ENCODE measurements around the gene HIVEP3. TPM values are rescaled to one million over a fixed set of nuclear protein-coding genes. Genes with fewer than 3 reads are reported as not detected.

Gene HIVEP3
- total and polyA plus RNA-seq, 2 donors: 2.8 to 3.1 TPM

DNA sequence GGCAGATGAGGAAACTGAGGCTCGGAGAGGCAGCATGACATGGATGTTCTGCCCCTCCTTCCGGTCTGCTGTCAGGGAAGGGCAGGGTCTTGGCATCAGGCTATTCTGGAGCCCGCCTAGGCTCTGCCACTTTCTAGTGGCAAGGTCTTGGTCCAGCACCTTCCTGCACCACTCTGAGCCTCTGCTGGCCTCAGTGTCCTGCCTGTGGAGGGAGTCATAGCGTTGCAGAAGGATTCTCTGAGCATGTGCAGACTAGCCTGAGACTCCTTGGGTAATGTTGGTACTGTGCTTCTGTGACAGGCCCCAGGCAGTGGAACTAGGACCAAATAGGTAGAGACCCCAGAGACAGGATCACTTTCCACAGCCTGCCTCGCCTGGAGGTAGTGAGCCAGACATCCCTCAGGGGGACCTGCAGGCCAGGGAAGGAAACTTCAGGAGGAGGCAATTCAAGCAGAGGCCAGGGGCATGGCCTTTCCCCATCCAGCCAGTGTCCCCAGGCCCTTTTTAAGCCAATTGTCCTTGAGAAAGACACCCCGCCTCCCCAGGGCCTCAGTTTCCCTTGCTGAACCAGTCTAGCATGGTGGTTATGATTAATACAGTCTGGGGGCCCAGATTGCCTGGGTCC is 444.9 kb downstream of the HIVEP3 start:
- no peak for DNase-seq (ENCODE audit: extremely low spot score)
- Histone ChIP-seq H3K27ac (ENCODE audit: low read depth) (no peak overlapping the region), H3K4me3 (ENCODE audit: low read depth, low read length) (no peak overlapping the region), H3K4me1 (ENCODE audit: insufficient read depth) (no peaks in the 10 kb centered on the region), H3K36me3 (ENCODE audit: insufficient read depth) (no peaks in the 10 kb centered on the region)
- WGBS: 92% methylated on average over 6 of the region's 6 CpGs

DNA sequence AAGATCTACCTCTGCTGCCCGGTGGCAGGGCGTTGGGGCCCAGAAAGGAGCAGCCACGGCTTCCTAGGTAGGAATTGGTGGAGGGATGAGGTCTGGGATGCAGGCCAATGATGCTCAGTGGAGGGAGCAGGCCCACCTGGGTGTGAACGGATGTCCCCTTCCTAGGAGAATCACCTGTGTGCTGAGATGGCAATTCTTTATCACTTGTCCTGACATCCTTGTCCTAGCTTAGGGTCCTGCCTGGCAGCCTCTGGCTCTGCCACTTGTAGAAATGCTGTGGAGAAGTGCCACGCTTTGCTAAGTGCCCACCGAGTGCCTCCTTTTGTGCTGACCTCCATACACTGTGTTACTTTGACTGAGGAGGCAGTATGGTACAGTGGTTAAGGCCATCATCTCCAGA is 447.1 kb downstream of the HIVEP3 start:
- WGBS: 91% methylated on average over 6 of the region's 6 CpGs
- Histone ChIP-seq H3K27ac (ENCODE audit: low read depth) (no peak overlapping the region), H3K4me1 (ENCODE audit: insufficient read depth) (no peaks in the 10 kb centered on the region), H3K36me3 (ENCODE audit: insufficient read depth) (no peaks in the 10 kb centered on the region), H3K4me3 (ENCODE audit: low read depth, low read length) (no peak overlapping the region)
- DNase-seq (ENCODE audit: extremely low spot score): no peak

DNA sequence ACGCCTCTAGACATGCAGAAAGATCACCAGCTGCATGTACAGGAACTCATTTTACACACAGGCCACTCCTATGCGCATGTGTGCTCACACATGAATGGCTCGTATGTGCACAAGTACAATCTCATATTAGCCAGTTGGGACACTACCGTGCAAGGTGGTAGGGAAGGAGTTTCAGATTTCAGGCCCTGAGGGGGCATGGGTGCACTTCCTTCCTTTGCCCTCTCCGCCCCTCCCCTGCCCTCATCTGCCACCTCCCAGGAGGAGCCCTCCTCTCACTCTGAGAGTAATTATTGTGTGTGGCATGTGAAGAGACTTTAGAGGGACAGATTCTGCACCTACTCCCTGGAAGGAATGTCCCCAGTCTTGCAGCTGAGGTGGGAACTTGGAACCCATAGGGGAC is 449.0 kb downstream of the HIVEP3 start:
- WGBS: 81% methylated on average over 5 of the region's 5 CpGs
- Histone ChIP-seq H3K4me1 (ENCODE audit: insufficient read depth) (no peaks in the 10 kb centered on the region), H3K4me3 (ENCODE audit: low read depth, low read length) (no peak overlapping the region), H3K27ac (ENCODE audit: low read depth) (no peak overlapping the region), H3K36me3 (ENCODE audit: insufficient read depth) (no peaks in the 10 kb centered on the region)
- no peak for DNase-seq (ENCODE audit: extremely low spot score)

DNA sequence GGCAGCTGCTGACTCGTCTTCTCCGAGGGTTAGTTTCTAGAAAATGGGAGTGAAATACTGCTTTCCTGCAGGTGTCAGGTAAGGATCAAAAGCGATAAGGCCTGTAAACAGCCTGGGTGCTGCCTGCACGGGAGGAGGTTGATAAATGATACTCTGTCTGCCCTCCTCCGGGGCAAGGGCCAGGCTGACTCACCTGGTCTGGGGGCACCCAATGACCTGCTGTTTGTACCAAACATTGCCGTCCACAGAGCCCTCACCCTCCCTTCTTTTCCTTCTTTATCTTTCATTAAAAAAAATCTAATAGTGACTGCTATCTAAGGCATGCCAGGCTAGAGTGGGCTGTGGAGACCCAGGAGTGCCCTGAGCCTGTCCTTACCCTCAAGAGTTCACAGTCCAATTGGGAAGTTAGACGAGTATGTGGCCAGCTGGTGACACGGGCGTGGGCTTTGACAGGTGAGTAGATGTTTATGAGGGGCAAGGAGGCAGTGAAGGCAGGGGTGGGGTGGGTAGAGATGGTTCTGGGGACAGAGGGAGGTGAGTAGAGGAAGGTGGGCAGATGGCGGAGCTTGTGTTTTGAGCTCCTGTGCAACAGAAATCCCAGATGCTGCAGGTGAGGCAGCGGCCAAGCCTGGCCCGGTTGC is 450.5 kb downstream of the HIVEP3 start:
- H3K4me3 ChIP-seq (ENCODE audit: low read depth, low read length): no peak overlapping the region
- no peaks in the 10 kb centered on the region for H3K4me1 ChIP-seq (ENCODE audit: insufficient read depth)
- no peaks in the 10 kb centered on the region for H3K36me3 ChIP-seq (ENCODE audit: insufficient read depth)
- 89% methylated on average over 12 of the region's 12 CpGs for WGBS
- no peak overlapping the region for H3K27ac ChIP-seq (ENCODE audit: low read depth)
- no peak for DNase-seq (ENCODE audit: extremely low spot score)

DNA sequence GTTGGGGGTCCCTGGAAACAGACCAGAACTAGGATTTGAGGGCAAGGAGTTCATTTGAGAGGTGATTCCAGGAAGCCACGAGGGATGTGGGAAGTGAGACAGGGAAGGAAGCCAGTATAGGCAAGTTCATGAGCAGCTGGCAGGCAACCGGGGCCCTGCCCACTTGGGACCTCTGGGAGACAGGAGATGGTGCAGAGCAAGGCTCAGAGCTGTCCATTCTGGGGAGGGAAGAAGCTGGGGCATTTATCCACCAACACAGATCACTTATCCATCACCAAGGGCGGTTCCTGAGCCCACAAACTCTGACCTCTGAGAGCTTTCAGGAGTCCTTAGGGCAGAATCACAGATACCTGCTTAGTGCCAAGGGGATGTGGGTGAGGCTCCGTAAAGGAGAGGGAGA is 451.0 kb downstream of the HIVEP3 start:
- no peak for DNase-seq (ENCODE audit: extremely low spot score)
- no peak overlapping the region for H3K27ac ChIP-seq (ENCODE audit: low read depth)
- no peak overlapping the region for H3K4me3 ChIP-seq (ENCODE audit: low read depth, low read length)
- H3K36me3 ChIP-seq (ENCODE audit: insufficient read depth): no peaks in the 10 kb centered on the region
- no peaks in the 10 kb centered on the region for H3K4me1 ChIP-seq (ENCODE audit: insufficient read depth)
- WGBS: 73% methylated on average over 4 of the region's 4 CpGs

DNA sequence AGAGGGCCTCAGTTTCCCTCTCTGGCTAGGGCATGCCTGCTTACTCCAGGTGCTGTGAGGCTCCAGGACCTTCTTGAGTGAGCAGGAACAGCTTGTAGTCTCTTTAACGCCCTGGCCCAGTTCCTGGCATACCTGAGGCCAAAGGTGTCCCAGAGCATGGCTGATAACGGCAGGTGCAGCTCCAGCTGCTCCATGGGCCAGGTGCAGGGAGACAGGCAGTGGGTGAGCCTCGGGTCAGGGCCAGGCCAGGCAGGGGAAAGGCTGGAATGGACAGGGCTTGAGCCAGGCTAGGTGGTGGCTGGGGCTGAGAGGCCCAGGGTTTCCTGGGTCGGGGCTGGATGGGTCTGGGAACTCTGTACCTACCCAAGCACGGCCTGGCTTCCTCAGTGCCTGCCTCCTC is 452.6 kb downstream of the HIVEP3 start:
- Histone ChIP-seq H3K36me3 (ENCODE audit: insufficient read depth) (no peaks in the 10 kb centered on the region), H3K4me3 (ENCODE audit: low read depth, low read length) (no peak overlapping the region), H3K27ac (ENCODE audit: low read depth) (no peak overlapping the region), H3K4me1 (ENCODE audit: insufficient read depth) (peaks cover 2% of the 10 kb centered on the region)
- 84% methylated on average over 5 of the region's 5 CpGs for WGBS
- DNase-seq (ENCODE audit: extremely low spot score): no peak

DNA sequence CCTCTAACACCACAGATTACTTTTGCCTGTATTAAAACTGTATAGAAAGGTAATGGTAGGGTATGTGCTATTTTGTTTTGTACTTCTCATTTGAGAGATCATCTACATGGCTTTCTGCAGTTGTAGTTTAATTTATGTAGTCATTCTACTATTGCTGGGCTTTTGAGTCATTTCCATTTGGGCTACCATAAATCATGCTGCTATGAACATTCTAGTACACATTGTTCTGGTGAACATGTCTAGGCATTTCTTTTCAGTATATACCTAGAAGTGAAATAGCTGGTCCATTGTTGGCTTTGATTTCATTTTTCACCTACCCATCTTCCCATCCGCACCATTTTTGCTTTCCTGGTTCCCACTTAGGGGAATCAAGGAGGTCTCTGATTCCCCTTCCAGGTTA is 453.0 kb downstream of the HIVEP3 start:
- no peak for DNase-seq (ENCODE audit: extremely low spot score)
- Histone ChIP-seq H3K4me3 (ENCODE audit: low read depth, low read length) (no peak overlapping the region), H3K27ac (ENCODE audit: low read depth) (no peak overlapping the region), H3K4me1 (ENCODE audit: insufficient read depth) (peaks cover 2% of the 10 kb centered on the region), H3K36me3 (ENCODE audit: insufficient read depth) (no peaks in the 10 kb centered on the region)
- WGBS: 95% methylated on average over 1 of the region's 1 CpG

DNA sequence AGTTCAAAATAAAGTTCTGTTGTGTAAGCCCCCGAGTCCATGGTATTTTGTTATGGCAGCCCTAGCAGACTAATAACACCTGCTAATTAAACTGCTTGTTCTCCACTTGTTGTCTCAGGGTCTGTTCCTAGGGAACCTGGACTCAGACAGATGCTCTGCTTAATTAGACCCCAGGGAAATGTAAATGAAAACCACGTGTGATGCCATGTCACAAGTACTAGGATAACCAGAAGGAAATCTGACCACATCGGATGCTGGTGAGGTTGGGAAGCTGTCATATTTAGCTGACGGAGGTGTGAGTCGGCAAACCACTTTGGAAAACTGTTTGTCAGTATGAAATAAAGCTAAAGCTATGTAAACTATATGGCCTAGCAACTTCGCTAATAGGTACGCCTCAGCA is 453.8 kb downstream of the HIVEP3 start:
- peaks cover 2% of the 10 kb centered on the region for H3K4me1 ChIP-seq (ENCODE audit: insufficient read depth)
- WGBS: 92% methylated on average over 7 of the region's 7 CpGs
- H3K4me3 ChIP-seq (ENCODE audit: low read depth, low read length): no peak overlapping the region
- no peaks in the 10 kb centered on the region for H3K36me3 ChIP-seq (ENCODE audit: insufficient read depth)
- H3K27ac ChIP-seq (ENCODE audit: low read depth): no peak overlapping the region
- no peak for DNase-seq (ENCODE audit: extremely low spot score)

DNA sequence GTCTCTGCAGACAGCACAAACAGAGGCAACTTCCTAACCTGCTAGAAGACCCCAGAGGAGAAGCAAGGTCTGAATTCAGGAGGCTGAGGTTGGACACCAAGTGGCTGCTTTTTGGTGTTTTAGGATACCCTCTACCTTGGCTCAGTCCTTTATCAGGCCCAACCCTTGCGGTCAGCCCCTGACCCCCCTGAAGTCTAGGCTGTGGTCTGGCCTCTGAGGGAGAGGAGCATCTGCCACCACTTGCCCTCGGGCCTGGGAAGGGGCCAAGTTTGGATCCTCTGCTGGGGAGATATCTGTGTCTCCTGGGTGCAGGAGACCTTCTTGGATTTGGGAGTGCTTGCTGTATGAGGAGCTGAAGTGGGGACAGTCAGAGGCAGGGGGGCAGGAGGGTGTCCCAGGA is 455.2 kb downstream of the HIVEP3 start:
- Histone ChIP-seq H3K36me3 (ENCODE audit: insufficient read depth) (no peaks in the 10 kb centered on the region), H3K4me1 (ENCODE audit: insufficient read depth) (peaks cover 2% of the 10 kb centered on the region), H3K4me3 (ENCODE audit: low read depth, low read length) (no peak overlapping the region), H3K27ac (ENCODE audit: low read depth) (no peak overlapping the region)
- WGBS: 88% methylated on average over 2 of the region's 2 CpGs
- no peak for DNase-seq (ENCODE audit: extremely low spot score)

DNA sequence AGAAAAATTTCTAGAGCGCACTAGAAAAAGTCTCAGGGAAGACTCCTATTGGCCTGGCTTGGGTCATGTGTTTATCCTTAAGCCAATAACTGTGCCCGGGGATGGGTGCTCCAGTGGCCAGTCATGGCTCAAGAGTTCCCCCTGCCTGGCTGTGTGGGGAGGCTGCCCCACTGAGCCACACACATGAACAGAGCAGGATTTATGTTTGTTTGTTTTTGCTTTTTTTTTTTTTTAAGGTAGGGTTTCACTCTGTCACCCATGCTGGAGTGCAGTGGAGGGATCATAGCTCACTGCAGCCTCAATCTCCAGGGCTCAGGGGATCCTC is 456.1 kb downstream of the HIVEP3 start:
- H3K4me1 ChIP-seq (ENCODE audit: insufficient read depth): peaks cover 2% of the 10 kb centered on the region
- H3K27ac ChIP-seq (ENCODE audit: low read depth): no peak overlapping the region
- DNase-seq (ENCODE audit: extremely low spot score): no peak
- no peaks in the 10 kb centered on the region for H3K36me3 ChIP-seq (ENCODE audit: insufficient read depth)
- no peak overlapping the region for H3K4me3 ChIP-seq (ENCODE audit: low read depth, low read length)
- 95% methylated on average over 2 of the region's 2 CpGs for WGBS

DNA sequence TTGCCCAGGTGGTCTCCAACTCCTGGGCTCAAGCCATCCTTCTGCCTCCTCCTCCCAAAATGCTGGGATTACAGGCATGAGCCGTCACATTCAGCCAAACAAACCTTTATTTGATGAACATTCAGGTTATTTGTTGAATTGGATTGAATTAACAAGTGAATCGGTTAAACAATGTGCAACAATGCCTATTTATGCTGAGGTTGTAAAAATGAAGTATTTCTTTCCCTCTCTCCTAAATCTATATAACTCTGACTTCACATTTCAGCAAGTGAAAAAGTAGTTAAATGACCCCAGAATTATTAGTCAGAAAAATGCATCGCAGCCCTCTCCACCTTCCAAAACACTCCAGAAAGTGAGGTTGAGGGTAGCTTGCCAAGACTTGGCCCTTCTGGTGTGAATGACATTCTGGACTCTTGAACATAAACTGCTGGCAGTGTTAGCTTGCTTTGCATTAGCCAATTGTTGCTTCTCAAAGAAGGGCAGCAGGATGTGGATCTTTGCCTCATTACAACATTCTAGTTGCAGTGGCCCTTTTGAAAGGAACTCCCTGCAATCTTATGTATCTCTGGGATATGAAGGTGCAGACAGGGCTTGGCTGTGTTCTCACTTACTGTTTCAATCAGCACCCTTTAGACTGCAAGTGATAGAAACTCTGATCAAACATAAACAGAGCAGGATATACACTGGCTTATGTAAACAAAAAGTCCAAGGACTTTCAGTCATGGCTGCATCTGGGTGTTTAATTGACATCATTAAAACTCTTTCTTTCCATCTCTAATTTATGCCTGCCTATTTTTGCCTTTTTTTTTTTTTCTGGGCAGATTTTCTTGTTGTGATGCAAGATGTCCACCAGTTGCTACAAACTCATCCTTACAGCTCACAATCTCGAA is 456.7 kb downstream of the HIVEP3 start:
- peaks cover 2% of the 10 kb centered on the region for H3K4me1 ChIP-seq (ENCODE audit: insufficient read depth)
- H3K36me3 ChIP-seq (ENCODE audit: insufficient read depth): no peaks in the 10 kb centered on the region
- WGBS: 60% methylated on average over 4 of the region's 4 CpGs
- no peak overlapping the region for H3K4me3 ChIP-seq (ENCODE audit: low read depth, low read length)
- DNase-seq (ENCODE audit: extremely low spot score): no peak
- no peak overlapping the region for H3K27ac ChIP-seq (ENCODE audit: low read depth)

DNA sequence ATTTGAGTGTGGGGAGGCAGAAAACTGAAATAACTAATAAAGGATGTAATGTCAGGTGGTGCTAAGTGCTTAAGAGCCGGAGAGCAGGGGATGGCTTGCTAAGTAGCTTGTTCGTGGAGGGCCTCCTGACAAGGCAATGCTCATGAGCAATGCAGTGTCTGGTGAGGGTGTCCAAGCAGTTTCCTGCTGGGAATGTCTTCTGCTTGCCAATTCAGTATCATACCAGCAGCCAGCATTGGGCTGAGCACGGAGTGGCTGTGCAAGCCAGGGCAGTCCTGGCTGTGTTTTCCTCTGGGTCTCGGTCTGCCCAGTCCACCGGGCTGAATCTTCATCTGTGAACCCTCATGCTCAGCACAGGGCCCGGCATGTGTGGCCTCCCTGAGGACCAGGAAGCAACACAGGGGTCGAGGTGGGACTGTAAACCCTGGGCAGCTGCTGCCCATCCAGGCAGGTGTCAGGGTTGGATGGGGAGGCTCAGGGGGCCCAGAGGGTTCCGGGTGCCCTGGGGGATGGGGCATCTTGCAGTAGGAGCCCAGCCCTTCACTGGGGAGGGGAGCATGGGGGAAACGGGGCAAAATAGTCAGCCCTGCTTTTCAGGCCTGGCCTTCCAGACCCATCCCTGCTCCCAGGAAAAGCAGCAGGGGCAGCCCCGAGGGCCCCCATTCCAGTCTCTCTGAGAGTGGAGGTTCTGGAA is 461.7 kb downstream of the HIVEP3 start:
- Histone ChIP-seq H3K27ac (ENCODE audit: low read depth) (no peak overlapping the region), H3K4me1 (ENCODE audit: insufficient read depth) (peaks cover 1% of the 10 kb centered on the region), H3K36me3 (ENCODE audit: insufficient read depth) (no peaks in the 10 kb centered on the region), H3K4me3 (ENCODE audit: low read depth, low read length) (no peak overlapping the region)
- 79% methylated on average over 10 of the region's 10 CpGs for WGBS
- no peak for DNase-seq (ENCODE audit: extremely low spot score)

Data from urinary bladder (tissue), 4 donors.